Activated naive CD8-positive, alpha-beta T cell treated with anti-CD3 and anti-CD28 coated beads, Interleukin-2, amount 10 ng/mL, durations not matched to agents 7 days and 5 days (primary cell): ENCODE measurements around the gene SIX3. TPM values are rescaled to one million over a fixed set of nuclear protein-coding genes. Genes with fewer than 3 reads are reported as not detected.

Source experiments
- ATAC-seq: fragments of 150-1000 bp; cut with Tn5 transposase; one replicate; pipeline ENCODE4 v1.10.0; 2021; ENCODE audit warnings: low read depth, moderate library complexity
- POLR2A ChIA-PET: fragments of 350-600 bp; sonication (Branson Sonifier 250); formaldehyde crosslinking; loops from one replicate; lab custom pipeline; 2021; ENCODE audit warnings: antibody characterized with exemption; lab: Charles Lee
- DNase-seq: peaks from one replicate; pipeline ENCODE4 v3.0.0; 2021
- H3K27ac Mint-ChIP-seq: one replicate; pipeline ENCODE4 v1.8.0; 2022; ENCODE audit warnings: mild to moderate bottlenecking, mixed read lengths
- H3K27me3 Mint-ChIP-seq: one replicate; pipeline ENCODE4 v1.8.0; 2022; ENCODE audit warnings: mild to moderate bottlenecking, moderate library complexity, mixed read lengths
- H3K36me3 Mint-ChIP-seq: one replicate; pipeline ENCODE4 v1.8.0; 2021; ENCODE audit warnings: mild to moderate bottlenecking, mixed read lengths
- H3K4me1 Mint-ChIP-seq: one replicate; pipeline ENCODE4 v1.8.0; 2021; ENCODE audit warnings: mixed read lengths
- H3K4me3 Mint-ChIP-seq: one replicate; pipeline ENCODE4 v1.8.0; 2022; ENCODE audit warnings: mild to moderate bottlenecking, moderate library complexity, mixed read lengths
- H3K9me3 Mint-ChIP-seq: one replicate; pipeline ENCODE4 v1.8.0; 2021; ENCODE audit warnings: mixed read lengths
- total RNA-seq, 2 experiments: library from RNA; stranded (reverse); gene quantifications; one replicate each; pipeline ENCODE4 v1.2.3, GENCODE V29; 2021

The SIX3 gene
- total RNA-seq, 2 experiments from 2014 or later: not detected

- DNase-seq (peak; percentile 58), ATAC-seq (no peak)
- Mint-ChIP-seq H3K36me3 (no peaks in the 10 kb centered on the region), H3K9me3 (no peaks in the 10 kb centered on the region), H3K27ac (no peak overlapping the region), H3K4me1 (peaks cover 20% of the 10 kb centered on the region), H3K4me3 (peak overlapping the region; percentile 44), H3K27me3 (peaks cover 86% of the 10 kb centered on the region)
- POLR2A ChIA-PET: no interaction called here
Observed at GRCh38 chr2:44942304-44943030, 965 bp downstream of the SIX3 start.

GRCh38 chr2:44943031-44943692, 1.7 kb downstream of the SIX3 start:
- ATAC-seq: no peak

GRCh38 chr2:44943693-44944101, 2.2 kb downstream of the SIX3 start:
- POLR2A ChIA-PET: no interaction called here

More at GRCh38 chr2:44943031-44943692, 1.7 kb downstream of the SIX3 start:
- Mint-ChIP-seq H3K9me3 (no peaks in the 10 kb centered on the region), H3K36me3 (no peaks in the 10 kb centered on the region), H3K27me3 (peaks cover 88% of the 10 kb centered on the region), H3K4me3 (peak overlapping the region; percentile 44), H3K4me1 (peaks cover 20% of the 10 kb centered on the region), H3K27ac (no peak overlapping the region)
- DNase-seq: no peak
- POLR2A ChIA-PET: no interaction called here

GRCh38 chr2:44944102-44944951, 2.8 kb downstream of the SIX3 start:
- DNase-seq (no peak), ATAC-seq (no peak)
- H3K36me3 Mint-ChIP-seq: no peaks in the 10 kb centered on the region
- peaks cover 93% of the 10 kb centered on the region for H3K27me3 Mint-ChIP-seq
- H3K27ac Mint-ChIP-seq: peak overlapping the region; percentile 33
- POLR2A ChIA-PET: no interaction called here
- no peaks in the 10 kb centered on the region for H3K9me3 Mint-ChIP-seq
- peaks cover 20% of the 10 kb centered on the region for H3K4me1 Mint-ChIP-seq
- peak overlapping the region; percentile 43 for H3K4me3 Mint-ChIP-seq

More at GRCh38 chr2:44943693-44944101, 2.2 kb downstream of the SIX3 start:
- Mint-ChIP-seq H3K4me1 (peaks cover 20% of the 10 kb centered on the region), H3K36me3 (no peaks in the 10 kb centered on the region), H3K27ac (no peak overlapping the region), H3K27me3 (peaks cover 87% of the 10 kb centered on the region), H3K4me3 (peak overlapping the region; percentile 3), H3K9me3 (no peaks in the 10 kb centered on the region)
- DNase-seq (no peak), ATAC-seq (no peak)

- peak overlapping the region; percentile 43 for H3K4me3 Mint-ChIP-seq
Observed at GRCh38 chr2:44944952-44945612, 3.6 kb downstream of the SIX3 start.

GRCh38 chr2:44945676-44946371, 4.3 kb downstream of the SIX3 start:
- Mint-ChIP-seq H3K27ac (no peak overlapping the region), H3K4me3 (no peak overlapping the region), H3K27me3 (peaks cover 89% of the 10 kb centered on the region), H3K9me3 (no peaks in the 10 kb centered on the region), H3K4me1 (peaks cover 22% of the 10 kb centered on the region), H3K36me3 (no peaks in the 10 kb centered on the region)
- no peak for ATAC-seq
- DNase-seq: no peak
- POLR2A ChIA-PET: no interaction called here

More at GRCh38 chr2:44944952-44945612, 3.6 kb downstream of the SIX3 start:
- Mint-ChIP-seq H3K9me3 (no peaks in the 10 kb centered on the region), H3K27ac (peak overlapping the region; percentile 33), H3K4me1 (peaks cover 20% of the 10 kb centered on the region), H3K27me3 (peaks cover 89% of the 10 kb centered on the region), H3K36me3 (no peaks in the 10 kb centered on the region)
- no peak for DNase-seq
- no peak for ATAC-seq
- POLR2A ChIA-PET: no interaction called here

- peaks cover 20% of the 10 kb centered on the region for H3K4me1 Mint-ChIP-seq
- H3K36me3 Mint-ChIP-seq: no peaks in the 10 kb centered on the region
- H3K27ac Mint-ChIP-seq: no peak overlapping the region
- H3K9me3 Mint-ChIP-seq: no peaks in the 10 kb centered on the region
- POLR2A ChIA-PET: no interaction called here
- DNase-seq (no peak), ATAC-seq (no peak)
- no peak overlapping the region for H3K4me3 Mint-ChIP-seq
- peaks cover 89% of the 10 kb centered on the region for H3K27me3 Mint-ChIP-seq
Observed at GRCh38 chr2:44946372-44947027, 5.0 kb downstream of the SIX3 start.

GRCh38 chr2:44947028-44947375, 5.5 kb downstream of the SIX3 start:
- H3K4me1 Mint-ChIP-seq: peaks cover 16% of the 10 kb centered on the region
- H3K27ac Mint-ChIP-seq: no peak overlapping the region
- H3K27me3 Mint-ChIP-seq: peaks cover 88% of the 10 kb centered on the region
- H3K9me3 Mint-ChIP-seq: no peaks in the 10 kb centered on the region
- POLR2A ChIA-PET: no interaction called here
- no peak for ATAC-seq
- no peak overlapping the region for H3K4me3 Mint-ChIP-seq
- DNase-seq: no peak
- H3K36me3 Mint-ChIP-seq: no peaks in the 10 kb centered on the region

- Mint-ChIP-seq H3K27ac (no peak overlapping the region), H3K27me3 (peaks cover 88% of the 10 kb centered on the region), H3K36me3 (no peaks in the 10 kb centered on the region), H3K9me3 (no peaks in the 10 kb centered on the region), H3K4me3 (no peak overlapping the region), H3K4me1 (peaks cover 18% of the 10 kb centered on the region)
- POLR2A ChIA-PET: no interaction called here
- DNase-seq: no peak
- no peak for ATAC-seq
Observed at GRCh38 chr2:44948565-44949328, 7.2 kb downstream of the SIX3 start.

- Mint-ChIP-seq H3K27ac (no peak overlapping the region), H3K36me3 (no peaks in the 10 kb centered on the region), H3K4me3 (no peak overlapping the region), H3K4me1 (peaks cover 19% of the 10 kb centered on the region), H3K27me3 (peaks cover 90% of the 10 kb centered on the region), H3K9me3 (no peaks in the 10 kb centered on the region)
- POLR2A ChIA-PET: no interaction called here
- ATAC-seq: no peak
- DNase-seq: no peak
Observed at GRCh38 chr2:44949329-44950151, 8.0 kb downstream of the SIX3 start.

GRCh38 chr2:44950646-44951045, 9.1 kb downstream of the SIX3 start:
- H3K36me3 Mint-ChIP-seq: no peaks in the 10 kb centered on the region
- no peaks in the 10 kb centered on the region for H3K9me3 Mint-ChIP-seq

More at GRCh38 chr2:44950646-44951045, 9.1 kb downstream of the SIX3 start:
- H3K4me3 Mint-ChIP-seq: no peak overlapping the region
- POLR2A ChIA-PET: no interaction called here
- H3K4me1 Mint-ChIP-seq: peaks cover 19% of the 10 kb centered on the region
- H3K27ac Mint-ChIP-seq: no peak overlapping the region
- ATAC-seq (no peak), DNase-seq (no peak)
- peaks cover 88% of the 10 kb centered on the region for H3K27me3 Mint-ChIP-seq
